ENCODE results near the gene RNF150. TPM values are rescaled to one million over a fixed set of nuclear protein-coding genes. Genes with fewer than 3 reads are reported as not detected.

Gene RNF150
- total RNA-seq, 1 experiment from 2014 or later = 1.3 TPM

DNA sequence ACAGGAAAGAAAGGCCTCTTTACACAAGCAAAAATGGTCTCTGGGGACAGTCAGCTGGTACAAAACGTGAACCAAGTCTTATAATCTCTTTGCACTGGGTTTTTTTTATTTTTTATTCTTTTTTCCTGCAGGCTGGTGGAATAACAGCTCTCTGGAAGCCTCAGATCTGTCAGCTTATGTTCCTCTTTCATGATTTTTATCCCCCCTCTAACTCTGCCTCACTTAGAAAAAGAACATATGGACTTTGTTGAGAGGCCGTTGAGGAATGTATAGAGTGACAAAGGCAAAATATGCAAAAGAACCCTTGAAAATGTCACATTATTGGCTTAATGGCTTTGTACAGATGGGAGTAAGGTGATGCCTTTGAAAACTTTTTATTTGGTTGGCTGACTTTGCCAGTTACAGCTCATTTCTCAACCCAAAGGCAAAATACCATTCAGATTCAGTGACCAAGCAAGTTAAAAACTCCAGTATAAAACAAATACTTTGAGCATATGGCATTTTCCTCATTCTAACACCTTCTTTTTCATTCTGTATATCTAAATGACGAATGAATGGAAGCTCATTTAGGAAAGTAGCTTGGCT, 111.1 kb downstream of the RNF150 start:
- no TSS peak for BruUV-seq (replicated peaks)
- ATAC-seq = no peak
- H3K4me3 ChIP-seq (ENCODE audit: low read depth in 2 of 2, low read length in 2 of 2) = no peak overlapping the region
- TF ChIP-seq SIN3A (IDR thresholded peaks at IDR 0.05; ENCODE audit: borderline replicate concordance, insufficient read depth, low read depth, low read length) (no peak), TCF7L2 (IDR thresholded peaks at IDR 0.05; ENCODE audit: low read depth, low read length) (no peak), POLR2AphosphoS5 (IDR thresholded peaks at IDR 0.05; ENCODE audit: low read depth, low read length) (no peak), CTCF (IDR thresholded peaks at IDR 0.05) (no peak)
- TF ChIP-seq, protein P1, sequence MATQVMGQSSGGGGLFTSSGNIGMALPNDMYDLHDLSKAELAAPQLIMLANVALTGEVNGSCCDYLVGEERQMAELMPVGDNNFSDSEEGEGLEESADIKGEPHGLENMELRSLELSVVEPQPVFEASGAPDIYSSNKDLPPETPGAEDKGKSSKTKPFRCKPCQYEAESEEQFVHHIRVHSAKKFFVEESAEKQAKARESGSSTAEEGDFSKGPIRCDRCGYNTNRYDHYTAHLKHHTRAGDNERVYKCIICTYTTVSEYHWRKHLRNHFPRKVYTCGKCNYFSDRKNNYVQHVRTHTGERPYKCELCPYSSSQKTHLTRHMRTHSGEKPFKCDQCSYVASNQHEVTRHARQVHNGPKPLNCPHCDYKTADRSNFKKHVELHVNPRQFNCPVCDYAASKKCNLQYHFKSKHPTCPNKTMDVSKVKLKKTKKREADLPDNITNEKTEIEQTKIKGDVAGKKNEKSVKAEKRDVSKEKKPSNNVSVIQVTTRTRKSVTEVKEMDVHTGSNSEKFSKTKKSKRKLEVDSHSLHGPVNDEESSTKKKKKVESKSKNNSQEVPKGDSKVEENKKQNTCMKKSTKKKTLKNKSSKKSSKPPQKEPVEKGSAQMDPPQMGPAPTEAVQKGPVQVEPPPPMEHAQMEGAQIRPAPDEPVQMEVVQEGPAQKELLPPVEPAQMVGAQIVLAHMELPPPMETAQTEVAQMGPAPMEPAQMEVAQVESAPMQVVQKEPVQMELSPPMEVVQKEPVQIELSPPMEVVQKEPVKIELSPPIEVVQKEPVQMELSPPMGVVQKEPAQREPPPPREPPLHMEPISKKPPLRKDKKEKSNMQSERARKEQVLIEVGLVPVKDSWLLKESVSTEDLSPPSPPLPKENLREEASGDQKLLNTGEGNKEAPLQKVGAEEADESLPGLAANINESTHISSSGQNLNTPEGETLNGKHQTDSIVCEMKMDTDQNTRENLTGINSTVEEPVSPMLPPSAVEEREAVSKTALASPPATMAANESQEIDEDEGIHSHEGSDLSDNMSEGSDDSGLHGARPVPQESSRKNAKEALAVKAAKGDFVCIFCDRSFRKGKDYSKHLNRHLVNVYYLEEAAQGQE (IDR thresholded peaks at IDR 0.05; ENCODE audit: insufficient read depth in 1 of 2, low read depth in 2 of 2, low read length in 1 of 2) = no peak
- CTCF ChIA-PET = no interaction called here
- H3K27ac ChIP-seq (ENCODE audit: low read length) = no peak overlapping the region
- intact Hi-C loops (cut with micrococcal nuclease; ENCODE audit: unreplicated experiment) = no loop called here
- H3K4me1 ChIP-seq (ENCODE audit: control insufficient read depth, insufficient read depth, low read length) = no peaks in the 10 kb centered on the region
- no peak for DNase-seq (ENCODE audit: low read depth, low spot score)
- no peaks in the 10 kb centered on the region for H3K9me3 ChIP-seq (ENCODE audit: control insufficient read depth, insufficient read depth, low read depth, low read length)
- no peaks in the 10 kb centered on the region for H3K36me3 ChIP-seq (ENCODE audit: control insufficient read depth, insufficient read depth, low read length)
- in situ Hi-C loops (cut with HindIII; ENCODE audit: low pct_unique_long_range_greater_than_20kb, low sequenced_read_pairs) = no loop called here
- POLR2A ChIA-PET = no interaction called here
- H3K27me3 ChIP-seq (ENCODE audit: control insufficient read depth, insufficient read depth, low read length) = no peaks in the 10 kb centered on the region; the same call in 1 of the 2 replicates

GRCh38 chr4:141021397-141022110, 111.7 kb downstream of the RNF150 start:
- in situ Hi-C loops (cut with HindIII; ENCODE audit: low pct_unique_long_range_greater_than_20kb, low sequenced_read_pairs) = no loop called here
- H3K27me3 ChIP-seq (ENCODE audit: control insufficient read depth, insufficient read depth, low read length) = no peaks in the 10 kb centered on the region; the same call in 1 of the 2 replicates
- H3K4me3 ChIP-seq (ENCODE audit: low read depth in 2 of 2, low read length in 2 of 2) = no peak overlapping the region
- ChIA-PET POLR2A (no interaction called here), CTCF (no interaction called here)
- TF ChIP-seq CTCF (IDR thresholded peaks at IDR 0.05) (no peak), POLR2AphosphoS5 (IDR thresholded peaks at IDR 0.05; ENCODE audit: low read depth, low read length) (no peak), TCF7L2 (IDR thresholded peaks at IDR 0.05; ENCODE audit: low read depth, low read length) (no peak)
- TF ChIP-seq, protein P1 (IDR thresholded peaks at IDR 0.05; ENCODE audit: insufficient read depth in 1 of 2, low read depth in 2 of 2, low read length in 1 of 2) = no peak
- DNase-seq (ENCODE audit: low read depth, low spot score) = no peak
- intact Hi-C loops (cut with micrococcal nuclease; ENCODE audit: unreplicated experiment) = no loop called here
- H3K4me1 ChIP-seq (ENCODE audit: control insufficient read depth, insufficient read depth, low read length) = no peaks in the 10 kb centered on the region
- no peak overlapping the region for H3K27ac ChIP-seq (ENCODE audit: low read length)
- H3K9me3 ChIP-seq (ENCODE audit: control insufficient read depth, insufficient read depth, low read depth, low read length) = no peaks in the 10 kb centered on the region
- no TSS peak for BruUV-seq (replicated peaks)
- ATAC-seq = no peak
- H3K36me3 ChIP-seq (ENCODE audit: control insufficient read depth, insufficient read depth, low read length) = no peaks in the 10 kb centered on the region
